Ishikawa (cell line): ENCODE measurements around the gene MRPL28.

Experiments
- CREB1 ChIP-seq: IDR thresholded peaks from 2 replicates; pipeline ENCODE4 v1.6.1; 2012; ENCODE audit warnings: low read depth
- MAX ChIP-seq: IDR thresholded peaks from 2 replicates; pipeline ENCODE4 v1.6.1; 2012
- NFIC ChIP-seq: IDR thresholded peaks from 2 replicates; pipeline ENCODE4 v1.6.1; 2012
- REST ChIP-seq: IDR thresholded peaks from 2 replicates; pipeline ENCODE4 v1.6.1; 2012; ENCODE audit warnings: low read depth, mild to moderate bottlenecking

GRCh38 chr16:405548-406506 lies 35.5 kb upstream of the MRPL28 start:
- TF ChIP-seq NFIC = no peak
- TF ChIP-seq MAX = no peak
- no peak for TF ChIP-seq CREB1
- TF ChIP-seq REST = no peak
